ENCODE measurements around the gene ITGB1BP1.

DNA sequence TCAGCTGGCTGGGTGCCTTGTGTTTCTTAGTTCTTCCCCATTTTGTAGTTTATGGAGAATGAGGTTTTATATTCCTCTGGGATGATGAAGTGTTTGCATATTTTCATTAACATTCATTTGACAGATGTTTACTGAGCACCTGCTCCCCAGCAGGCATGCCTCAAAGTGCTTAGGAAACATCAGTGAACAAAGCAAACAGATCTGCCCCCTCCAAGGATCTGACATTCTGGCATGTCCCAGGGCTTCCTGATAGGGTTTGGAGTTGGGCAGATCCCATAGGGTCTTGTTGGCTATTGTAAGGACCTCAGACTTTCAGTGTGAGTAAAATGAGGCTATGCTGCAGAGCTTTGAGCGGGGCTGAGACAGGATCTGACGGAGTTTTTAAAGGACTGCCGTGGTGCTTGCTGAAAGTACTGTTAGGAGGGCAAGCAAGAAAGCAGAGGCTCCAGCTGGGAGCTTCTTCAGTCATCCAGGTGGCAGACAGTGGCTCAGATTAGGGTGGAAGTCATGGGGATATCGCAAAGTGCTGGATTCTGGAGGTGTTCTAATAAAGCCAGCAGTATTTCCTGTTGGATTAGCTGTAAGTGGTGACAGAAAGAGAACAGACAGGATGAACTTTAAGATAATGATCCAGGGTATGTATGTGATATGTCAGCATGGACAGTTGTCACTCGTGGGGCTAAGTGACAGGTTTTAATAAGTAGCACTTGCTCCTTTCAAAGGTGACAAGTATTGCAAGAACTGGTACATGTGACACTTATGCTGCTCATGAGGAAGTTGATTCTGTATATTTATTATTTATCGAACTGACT lies 39.8 kb upstream of the ITGB1BP1 start:
- TF ChIP-seq POLR2AphosphoS5 (IDR thresholded peaks at IDR 0.05; ENCODE audit: low read length) (no peak), FOS (IDR thresholded peaks at IDR 0.05; ENCODE audit: borderline replicate concordance, extremely low read depth, insufficient read length) (no peak), FOXK2 (IDR thresholded peaks at IDR 0.05) (no peak), POU2F2 (IDR thresholded peaks at IDR 0.05; ENCODE audit: borderline replicate concordance, low read depth, low read length) (no peak), BRCA1 (IDR thresholded peaks at IDR 0.05; ENCODE audit: low read depth, low read length) (no peak), TAF1 (IDR thresholded peaks at IDR 0.05; ENCODE audit: borderline replicate concordance, low read depth, low read length) (no peak)
- TF ChIP-seq, protein P1, sequence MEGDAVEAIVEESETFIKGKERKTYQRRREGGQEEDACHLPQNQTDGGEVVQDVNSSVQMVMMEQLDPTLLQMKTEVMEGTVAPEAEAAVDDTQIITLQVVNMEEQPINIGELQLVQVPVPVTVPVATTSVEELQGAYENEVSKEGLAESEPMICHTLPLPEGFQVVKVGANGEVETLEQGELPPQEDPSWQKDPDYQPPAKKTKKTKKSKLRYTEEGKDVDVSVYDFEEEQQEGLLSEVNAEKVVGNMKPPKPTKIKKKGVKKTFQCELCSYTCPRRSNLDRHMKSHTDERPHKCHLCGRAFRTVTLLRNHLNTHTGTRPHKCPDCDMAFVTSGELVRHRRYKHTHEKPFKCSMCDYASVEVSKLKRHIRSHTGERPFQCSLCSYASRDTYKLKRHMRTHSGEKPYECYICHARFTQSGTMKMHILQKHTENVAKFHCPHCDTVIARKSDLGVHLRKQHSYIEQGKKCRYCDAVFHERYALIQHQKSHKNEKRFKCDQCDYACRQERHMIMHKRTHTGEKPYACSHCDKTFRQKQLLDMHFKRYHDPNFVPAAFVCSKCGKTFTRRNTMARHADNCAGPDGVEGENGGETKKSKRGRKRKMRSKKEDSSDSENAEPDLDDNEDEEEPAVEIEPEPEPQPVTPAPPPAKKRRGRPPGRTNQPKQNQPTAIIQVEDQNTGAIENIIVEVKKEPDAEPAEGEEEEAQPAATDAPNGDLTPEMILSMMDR (IDR thresholded peaks at IDR 0.05 in 2 of 3, conservative IDR thresholded peaks at IDR 0.05 in 1 of 3; ENCODE audit: control insufficient read depth in 2 of 3, extremely low read depth in 1 of 3, insufficient read depth in 1 of 3, low read depth in 3 of 3, low read length in 3 of 3) = no peak

Data from GM12878 (cell line).